Lower lobe of right lung (tissue), 2 donors: Measurements from ENCODE around the gene PODXL2. TPM values are rescaled to one million over a fixed set of nuclear protein-coding genes. Genes with fewer than 3 reads are reported as not detected.

Experiments used
- ATAC-seq, 2 donors: fragments of 200-7000 bp; cut with Tn5 transposase; one replicate each; pipeline ENCODE4 v1.9.1; 2020 to 2022; ENCODE audit warnings: mild to moderate bottlenecking in 2 of 2, moderate library complexity in 2 of 2
- DNase-seq: peaks from one replicate; pipeline ENCODE4 v3.0.0-alpha.2; 2020
- H3K27ac ChIP-seq: fragments of 200-600 bp; one replicate; pipeline ENCODE4 v1.8.0; 2022
- H3K27me3 ChIP-seq: fragments of 200-600 bp; one replicate; pipeline ENCODE4 v1.8.0; 2022; ENCODE audit warnings: low read depth
- H3K36me3 ChIP-seq: fragments of 200-600 bp; one replicate; pipeline ENCODE4 v1.8.0; 2022; ENCODE audit warnings: mild to moderate bottlenecking
- H3K4me1 ChIP-seq: fragments of 200-600 bp; one replicate; pipeline ENCODE4 v1.8.0; 2022
- H3K4me3 ChIP-seq: fragments of 200-600 bp; one replicate; pipeline ENCODE4 v1.8.0; 2022; ENCODE audit warnings: mild to moderate bottlenecking
- H3K9me3 ChIP-seq: fragments of 200-600 bp; one replicate; pipeline ENCODE4 v1.8.0; 2022
- intact Hi-C: fragments of 100-400 bp; cut with DNase I; formaldehyde crosslinking; loops from one replicate; pipeline ENCODE4 v1.11.0; 2022
- total RNA-seq: library from RNA; stranded (reverse); fragmentation: NEBNext Ultra II Directional; extraction: Animal tissue kit (Norgen Biotek cat#: 25700); gene quantifications from one replicate; pipeline ENCODE4 v1.2.1, GENCODE V29; 2021
- TF ChIP-seq, protein P1 (sequence below): fragments of 200-600 bp; IDR thresholded peaks from one replicate; pipeline ENCODE4 v1.8.0; 2022; ENCODE audit warnings: antibody characterized with exemption, mild to moderate bottlenecking
- donor health status: DM: no; HTN: yes; CAD: no; lungs with severe emphysema.

Gene PODXL2
- total RNA-seq, 1 donor from 2014 or later: 2.2 TPM

DNA sequence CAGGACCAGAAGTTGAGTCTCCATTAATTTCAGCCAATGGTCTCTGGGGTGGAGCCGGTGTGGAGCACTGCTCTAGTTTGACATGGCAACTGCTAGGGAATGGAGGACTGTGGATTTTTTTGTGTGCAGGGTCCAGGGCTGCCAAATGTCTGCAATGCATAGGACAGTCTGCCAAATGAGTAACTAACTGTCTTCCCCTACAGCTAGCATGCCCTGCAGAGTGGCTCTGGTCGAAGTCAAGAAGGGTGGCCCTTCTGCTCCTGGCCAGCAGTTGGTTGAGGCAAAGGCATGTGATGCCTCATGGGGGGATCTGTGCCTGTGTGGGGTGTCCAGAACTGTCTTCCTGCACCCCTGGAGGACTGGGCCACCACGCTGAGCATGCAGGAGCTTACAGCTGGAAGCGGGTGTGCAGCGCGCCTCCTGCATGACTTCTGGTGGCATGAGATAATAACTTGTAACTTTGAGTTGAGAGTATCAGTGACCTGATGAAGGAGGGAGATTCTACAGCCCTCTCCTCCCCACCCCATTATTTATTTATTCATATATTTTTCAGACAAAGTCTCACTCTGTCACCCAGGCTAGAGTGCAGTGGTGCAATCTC lies 43.1 kb upstream of the PODXL2 start:
- ATAC-seq (no peak), DNase-seq (no peak)
- H3K4me3 ChIP-seq: no peak overlapping the region
- TF ChIP-seq, protein P1, sequence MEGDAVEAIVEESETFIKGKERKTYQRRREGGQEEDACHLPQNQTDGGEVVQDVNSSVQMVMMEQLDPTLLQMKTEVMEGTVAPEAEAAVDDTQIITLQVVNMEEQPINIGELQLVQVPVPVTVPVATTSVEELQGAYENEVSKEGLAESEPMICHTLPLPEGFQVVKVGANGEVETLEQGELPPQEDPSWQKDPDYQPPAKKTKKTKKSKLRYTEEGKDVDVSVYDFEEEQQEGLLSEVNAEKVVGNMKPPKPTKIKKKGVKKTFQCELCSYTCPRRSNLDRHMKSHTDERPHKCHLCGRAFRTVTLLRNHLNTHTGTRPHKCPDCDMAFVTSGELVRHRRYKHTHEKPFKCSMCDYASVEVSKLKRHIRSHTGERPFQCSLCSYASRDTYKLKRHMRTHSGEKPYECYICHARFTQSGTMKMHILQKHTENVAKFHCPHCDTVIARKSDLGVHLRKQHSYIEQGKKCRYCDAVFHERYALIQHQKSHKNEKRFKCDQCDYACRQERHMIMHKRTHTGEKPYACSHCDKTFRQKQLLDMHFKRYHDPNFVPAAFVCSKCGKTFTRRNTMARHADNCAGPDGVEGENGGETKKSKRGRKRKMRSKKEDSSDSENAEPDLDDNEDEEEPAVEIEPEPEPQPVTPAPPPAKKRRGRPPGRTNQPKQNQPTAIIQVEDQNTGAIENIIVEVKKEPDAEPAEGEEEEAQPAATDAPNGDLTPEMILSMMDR: no peak
- H3K4me1 ChIP-seq: peaks cover 35% of the 10 kb centered on the region
- H3K27ac ChIP-seq: no peak overlapping the region
- intact Hi-C loops: no loop called here
- H3K36me3 ChIP-seq: peaks cover 12% of the 10 kb centered on the region
- no peaks in the 10 kb centered on the region for H3K27me3 ChIP-seq
- no peaks in the 10 kb centered on the region for H3K9me3 ChIP-seq

DNA sequence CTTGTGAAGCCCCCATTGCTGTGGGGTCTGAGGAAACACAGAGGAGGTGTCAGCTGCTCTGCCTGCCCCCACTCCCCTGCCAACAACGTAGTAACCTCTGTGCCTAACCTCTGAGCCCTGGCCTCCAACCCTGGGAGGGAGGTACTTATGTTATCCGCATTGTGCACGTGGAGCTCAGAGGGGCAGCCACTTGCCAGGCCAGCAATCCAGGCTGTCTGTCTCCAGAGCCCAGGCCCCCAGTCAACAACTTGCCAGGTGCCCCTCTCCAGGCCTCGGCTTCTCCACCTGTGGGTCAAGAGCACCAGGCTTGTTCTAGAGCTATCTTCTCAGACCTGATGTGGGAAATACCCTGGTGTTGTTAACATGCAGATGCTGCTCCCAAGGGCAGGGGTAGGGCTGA lies 41.1 kb upstream of the PODXL2 start:
- H3K9me3 ChIP-seq: no peaks in the 10 kb centered on the region
- peaks cover 5% of the 10 kb centered on the region for H3K36me3 ChIP-seq
- DNase-seq: no peak
- TF ChIP-seq, protein P1: no peak
- H3K4me1 ChIP-seq: peaks cover 46% of the 10 kb centered on the region
- intact Hi-C loops: no loop called here
- no peak for ATAC-seq
- H3K27ac ChIP-seq: no peak overlapping the region
- H3K4me3 ChIP-seq: no peak overlapping the region
- H3K27me3 ChIP-seq: no peaks in the 10 kb centered on the region

DNA sequence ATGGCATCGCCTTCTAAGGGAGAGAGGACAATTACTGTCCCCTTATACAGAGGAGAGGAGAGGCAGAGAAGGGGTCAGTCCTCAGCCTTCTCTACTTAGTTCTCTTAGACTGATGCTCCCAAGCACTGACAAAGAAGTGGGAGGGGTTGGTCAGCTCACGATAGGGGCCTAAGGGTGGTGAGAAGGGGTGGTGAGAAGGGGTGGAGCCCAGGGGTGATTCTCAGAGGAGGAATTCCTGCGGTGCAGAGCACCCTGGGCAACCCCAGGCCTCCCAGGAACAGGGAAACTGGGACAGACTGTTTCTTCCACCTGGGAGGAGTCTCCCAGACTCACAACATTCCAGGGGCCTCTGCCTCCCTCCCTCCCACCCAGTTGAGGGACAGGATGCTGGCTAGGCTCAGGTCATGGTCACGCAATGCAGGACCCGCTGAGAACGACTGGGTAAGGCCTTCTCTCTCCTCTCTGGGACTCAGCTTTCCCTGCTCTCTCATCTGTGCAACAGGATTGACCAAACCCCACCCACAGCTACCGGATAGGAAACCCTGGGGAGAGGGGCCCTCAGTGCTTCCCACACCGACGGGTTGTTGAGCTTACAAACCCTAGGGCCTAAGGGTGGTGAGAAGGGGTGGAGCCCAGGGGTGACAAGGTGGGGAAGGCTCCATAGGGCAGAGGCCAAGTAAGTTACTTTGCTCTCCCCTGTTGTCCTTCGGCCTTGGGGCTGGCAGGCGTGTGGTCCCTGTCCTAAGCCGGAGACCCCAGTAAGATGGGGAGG lies 40.0 kb upstream of the PODXL2 start:
- TF ChIP-seq, protein P1: no peak
- DNase-seq (no peak), ATAC-seq (no peak)
- Histone ChIP-seq H3K9me3 (no peaks in the 10 kb centered on the region), H3K27me3 (no peaks in the 10 kb centered on the region), H3K4me3 (peak overlapping the region; percentile 73), H3K27ac (peak overlapping the region; percentile 92), H3K4me1 (peaks cover 46% of the 10 kb centered on the region), H3K36me3 (no peaks in the 10 kb centered on the region)
- intact Hi-C loops: no loop called here

DNA sequence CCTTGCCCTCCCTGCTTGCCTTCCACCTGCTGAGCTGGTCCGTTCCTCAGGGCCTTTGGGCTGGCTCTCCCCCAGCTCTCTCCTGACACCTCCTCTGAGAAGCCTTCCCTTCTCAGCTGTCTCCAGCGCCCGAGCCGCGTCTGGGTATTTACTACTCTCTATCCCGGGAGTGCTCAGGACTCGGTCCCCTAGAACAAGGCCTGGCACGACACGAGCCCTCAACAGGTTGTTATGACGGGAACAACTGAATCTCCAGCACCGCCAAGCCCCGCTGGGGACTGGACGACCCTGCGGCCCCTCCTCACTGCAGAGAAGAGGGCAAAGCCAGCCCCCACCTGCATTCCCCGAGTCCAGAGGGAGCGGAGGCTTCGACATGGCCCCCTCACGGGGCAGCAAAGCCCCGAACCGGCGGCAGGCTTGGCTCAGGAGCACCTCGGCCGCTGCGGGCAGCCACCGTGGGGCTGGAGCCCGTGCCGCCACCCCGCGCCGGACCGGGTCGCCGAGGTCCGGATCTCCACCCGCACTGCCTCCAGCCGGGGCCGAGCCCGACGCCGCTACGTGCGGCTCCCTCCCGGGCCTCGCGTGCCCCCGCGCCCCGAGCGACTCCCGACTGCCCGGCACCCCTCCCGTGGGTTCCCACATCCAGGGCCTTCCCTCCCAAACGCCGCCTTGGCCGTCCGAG lies 39.2 kb upstream of the PODXL2 start:
- no peaks in the 10 kb centered on the region for H3K27me3 ChIP-seq
- H3K27ac ChIP-seq: peak overlapping the region; percentile 92
- no peaks in the 10 kb centered on the region for H3K36me3 ChIP-seq
- H3K4me1 ChIP-seq: peaks cover 46% of the 10 kb centered on the region
- DNase-seq: peak; percentile 65
- peak overlapping the region; percentile 73 for H3K4me3 ChIP-seq
- ATAC-seq: peak; percentile 24 to 47
- TF ChIP-seq, protein P1: no peak
- intact Hi-C loops: no loop called here
- H3K9me3 ChIP-seq: no peaks in the 10 kb centered on the region

DNA sequence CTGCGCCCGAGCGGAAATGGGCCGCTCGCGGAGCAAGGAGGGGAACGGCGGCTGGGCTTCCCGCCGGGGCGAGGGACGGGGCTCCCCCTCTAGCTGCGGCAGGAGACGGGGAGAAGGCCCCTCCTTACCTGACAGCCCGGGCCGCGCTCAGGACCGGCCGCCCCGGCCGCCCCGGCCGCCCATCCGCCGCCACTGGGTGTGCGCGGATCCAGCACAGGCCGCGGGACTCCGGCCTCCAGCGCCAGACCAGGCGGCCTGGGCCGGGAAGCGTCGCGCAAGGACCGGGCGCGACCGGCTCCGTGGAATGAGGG lies 38.7 kb upstream of the PODXL2 start:
- H3K4me3 ChIP-seq: peak overlapping the region; percentile 73
- H3K4me1 ChIP-seq: peaks cover 43% of the 10 kb centered on the region
- H3K36me3 ChIP-seq: no peaks in the 10 kb centered on the region
- intact Hi-C loops: no loop called here
- H3K27me3 ChIP-seq: no peaks in the 10 kb centered on the region
- H3K9me3 ChIP-seq: no peaks in the 10 kb centered on the region
- DNase-seq (no peak), ATAC-seq (peak; percentile 75 to 80)
- H3K27ac ChIP-seq: peak overlapping the region; percentile 92
- TF ChIP-seq, protein P1: no peak
